ES-I3 (cell line): Measurements from ENCODE around the gene AHNAK2.

ENCODE experiments used
- H3K36me3 ChIP-seq: 2 replicates; pipeline ENCODE4 v1.6.1; 2013; ENCODE audit warnings: mild to moderate bottlenecking, low read length, control low read depth, moderate library complexity; ENCODE audit not compliant: insufficient read depth
- H3K4me1 ChIP-seq: 2 replicates; pipeline ENCODE4 v1.6.1; 2013; ENCODE audit warnings: mild to moderate bottlenecking, control low read depth, low read length; ENCODE audit not compliant: insufficient read depth
- H3K9ac ChIP-seq: 2 replicates; pipeline ENCODE4 v1.6.1; 2013; ENCODE audit warnings: low read depth, mild to moderate bottlenecking, low read length, moderate library complexity
- H3K9me3 ChIP-seq: 2 replicates; pipeline ENCODE4 v1.6.1; 2013; ENCODE audit warnings: mild to moderate bottlenecking, low read length, moderate library complexity; ENCODE audit not compliant: control insufficient read depth, insufficient read depth

The AHNAK2 gene

GRCh38 chr14:104888489-104889374 is 89.4 kb downstream of the AHNAK2 start:
- Histone ChIP-seq H3K9ac (no peak overlapping the region), H3K4me1 (no peaks in the 10 kb centered on the region), H3K36me3 (no peaks in the 10 kb centered on the region), H3K9me3 (no peaks in the 10 kb centered on the region)

- H3K36me3 ChIP-seq: no peaks in the 10 kb centered on the region
- no peak overlapping the region for H3K9ac ChIP-seq
- H3K4me1 ChIP-seq: no peaks in the 10 kb centered on the region; the same call in 1 of the 2 replicates
- no peaks in the 10 kb centered on the region for H3K9me3 ChIP-seq
Measured at GRCh38 chr14:104887623-104888488, 90.3 kb downstream of the AHNAK2 start.
